ENCODE measurements around the gene ENTPD6.

ENTPD6 gene

DNA sequence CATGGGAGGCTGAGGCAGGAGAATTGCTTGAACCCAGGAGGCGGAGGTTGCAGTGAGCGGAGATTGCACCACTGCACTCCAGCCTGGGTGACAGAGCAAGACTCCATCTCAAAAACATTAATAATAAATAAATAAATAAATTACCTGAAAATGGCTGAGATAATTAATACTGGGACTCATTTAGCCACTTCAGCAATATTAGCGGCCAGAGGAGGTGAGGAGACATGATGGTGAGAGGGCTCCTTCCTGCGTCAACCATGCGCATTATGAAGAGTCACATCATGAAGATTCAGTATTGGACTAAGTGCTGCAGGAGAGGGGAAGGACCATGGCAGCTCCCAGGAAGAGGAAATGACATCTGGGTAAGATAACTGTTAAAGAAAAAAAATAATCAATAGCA, 49.5 kb downstream of the ENTPD6 start:
- DNase-seq: no peak

DNA sequence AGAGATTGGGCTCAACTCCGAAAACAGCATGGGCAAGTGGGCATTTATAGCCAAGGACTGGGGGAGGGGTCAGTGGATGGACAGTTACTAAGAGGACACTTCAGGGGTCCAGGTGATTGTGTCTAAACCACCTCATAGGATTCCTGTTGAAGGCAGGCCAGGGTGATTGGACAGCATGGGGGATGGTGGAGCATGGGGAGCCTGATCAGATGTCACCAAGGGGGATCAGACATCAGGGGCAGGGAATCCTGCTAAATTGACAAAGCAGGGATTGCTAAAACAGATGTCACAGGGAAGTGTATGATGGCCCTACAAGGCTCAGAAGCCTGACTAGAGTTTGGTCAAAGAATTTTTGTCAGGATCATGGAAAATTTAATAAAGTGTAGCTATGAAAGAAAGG, 49.9 kb downstream of the ENTPD6 start:
- DNase-seq: peak; percentile 36 to 49

DNA sequence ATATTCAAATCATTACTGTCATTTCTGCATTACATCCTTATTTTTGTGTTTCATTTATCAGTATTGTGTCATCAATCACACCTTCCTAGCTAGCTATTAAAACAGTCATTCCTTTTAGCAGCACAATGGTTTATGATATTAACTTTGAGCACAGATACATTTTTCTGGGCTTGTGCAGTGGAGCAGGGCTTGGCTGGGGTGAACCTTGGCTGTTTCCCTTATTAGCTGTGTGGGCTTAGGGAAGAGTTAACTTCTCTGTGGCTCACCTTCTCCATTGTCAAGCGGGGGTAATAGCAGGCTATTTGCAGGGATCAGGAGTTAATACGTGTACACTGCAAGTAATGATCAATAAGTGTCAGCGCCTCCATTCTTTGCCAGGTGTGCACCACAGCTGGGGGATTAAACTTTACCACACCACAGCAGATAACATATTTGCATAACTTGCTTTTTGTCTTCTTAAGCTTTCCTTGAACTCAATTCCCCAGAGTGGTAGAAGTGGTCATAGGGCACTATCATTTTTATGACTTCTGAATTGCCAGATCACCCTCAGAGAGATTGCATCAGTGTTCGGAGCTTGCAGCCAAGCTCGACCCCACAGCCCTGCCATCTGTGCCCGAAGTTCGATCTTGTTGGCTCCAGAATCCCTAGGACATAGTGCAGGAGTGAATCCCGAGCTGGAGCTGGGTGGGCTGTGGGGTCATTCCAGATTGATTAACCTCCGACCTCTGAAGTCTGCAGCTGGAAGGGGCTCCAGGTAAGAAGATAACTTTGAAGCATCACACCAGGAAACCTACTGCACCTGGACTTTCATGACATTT, 50.9 kb downstream of the ENTPD6 start:
- DNase-seq: no peak

DNA sequence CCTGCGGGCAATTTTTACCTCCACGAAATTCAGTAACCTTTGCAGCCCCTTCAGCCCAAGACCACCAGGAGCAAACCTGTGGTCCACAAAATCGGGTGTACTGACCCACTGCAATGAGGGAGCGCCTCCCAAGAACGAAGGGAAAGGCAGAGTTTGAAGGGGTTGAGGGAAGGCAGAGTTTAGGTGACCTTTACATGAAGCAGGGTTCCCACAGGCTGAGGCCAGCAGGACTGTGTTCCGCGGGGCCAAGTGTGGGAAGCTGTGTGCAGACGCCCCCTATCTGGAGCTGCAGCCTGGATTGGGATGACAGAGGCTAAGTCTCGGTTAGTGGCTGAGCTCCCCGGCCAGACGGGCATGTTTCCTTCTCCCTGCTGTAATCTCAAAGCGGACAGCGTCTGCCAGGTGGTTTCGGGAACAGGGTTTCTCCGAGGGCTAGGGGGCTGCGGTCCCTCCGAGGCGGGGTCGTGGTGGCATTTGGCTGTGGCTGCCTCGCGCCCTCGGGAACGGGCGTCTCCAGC, 51.5 kb downstream of the ENTPD6 start:
- DNase-seq: peak; percentile 65 to 81

DNA sequence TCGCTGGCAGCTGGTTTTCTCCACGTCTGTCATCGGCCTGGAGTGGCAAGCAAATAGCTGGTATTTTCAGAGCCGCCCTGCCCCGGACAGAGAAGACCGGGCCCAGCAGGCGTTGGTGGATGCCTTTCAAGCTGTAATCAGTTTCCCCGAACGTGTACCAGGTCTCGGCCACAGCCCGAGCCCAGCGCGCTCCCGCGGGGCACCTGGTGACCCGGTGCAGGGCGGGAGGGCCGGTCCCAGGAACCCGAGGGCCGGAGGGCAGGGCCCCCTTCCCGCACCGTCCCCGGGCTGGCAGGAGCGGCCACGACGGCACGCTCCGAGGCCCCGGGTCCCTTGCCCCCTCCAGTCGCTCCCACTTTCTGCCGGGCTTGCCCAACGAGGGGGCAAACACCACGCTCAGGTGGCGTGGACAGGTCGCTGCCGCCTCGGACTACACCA, 52.0 kb downstream of the ENTPD6 start:
- DNase-seq: no peak

DNA sequence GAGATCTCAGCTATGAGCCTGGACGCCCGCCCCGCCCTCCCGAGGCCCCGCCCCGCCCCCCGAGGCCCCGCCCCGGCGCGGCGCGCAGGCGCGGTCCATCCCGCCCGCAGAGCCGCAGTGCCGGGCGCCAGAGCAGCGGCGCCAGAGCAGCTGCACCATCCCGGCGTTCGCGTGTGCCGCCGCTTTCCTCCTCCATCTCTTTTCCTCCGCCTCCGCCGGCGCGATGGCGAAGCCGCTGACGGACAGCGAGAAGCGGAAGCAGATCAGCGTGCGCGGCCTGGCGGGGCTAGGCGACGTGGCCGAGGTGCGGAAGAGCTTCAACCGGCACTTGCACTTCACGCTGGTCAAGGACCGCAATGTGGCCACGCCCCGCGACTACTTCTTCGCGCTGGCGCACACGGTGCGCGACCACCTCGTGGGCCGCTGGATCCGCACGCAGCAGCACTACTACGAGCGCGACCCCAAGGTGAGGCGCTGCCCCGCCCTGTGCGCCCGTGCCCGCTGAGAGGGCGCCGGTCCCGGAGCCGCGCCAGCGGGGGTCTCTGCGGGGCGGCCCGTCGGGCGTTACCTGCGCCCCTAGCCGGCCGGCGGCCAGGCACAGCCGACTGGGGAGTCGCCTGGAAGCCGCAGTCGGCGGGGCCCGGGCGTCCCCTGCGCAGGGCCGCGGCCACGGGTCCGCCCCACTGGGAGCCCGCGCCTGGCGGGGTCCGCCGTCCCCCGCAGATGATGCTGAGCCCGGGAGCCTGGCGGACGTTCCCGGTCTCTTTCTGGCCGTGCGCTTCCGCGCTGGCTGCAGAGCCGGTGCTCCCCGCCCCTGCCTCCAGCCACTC, 52.7 kb downstream of the ENTPD6 start, which contains the start of gene PYGB:
TSS of gene PYGB (plus strand) at position 130 of the 830 bp plus-strand sequence. CDS start at position 224, 94 bp downstream.
- peak; percentile 58 to 76 for DNase-seq

DNA sequence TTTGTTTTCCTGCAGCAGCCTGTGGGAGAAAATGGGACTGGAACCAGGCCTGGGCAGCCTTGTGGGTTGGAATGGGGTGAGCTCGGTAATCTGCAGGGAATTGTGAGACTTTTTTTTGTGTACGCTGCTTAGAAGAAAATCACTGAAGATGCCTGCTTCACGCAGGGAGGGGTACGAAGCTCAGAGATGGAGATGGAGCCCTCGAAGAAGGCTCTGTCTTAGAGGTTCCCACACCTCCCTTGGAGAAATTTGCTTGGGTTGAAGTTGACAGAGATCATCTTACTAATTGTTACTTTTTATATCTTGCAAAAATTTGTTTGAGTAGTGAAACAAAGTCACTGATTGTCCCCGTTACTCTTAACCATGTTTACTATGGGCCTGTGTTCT, 53.3 kb downstream of the ENTPD6 start:
- no peak for DNase-seq

DNA sequence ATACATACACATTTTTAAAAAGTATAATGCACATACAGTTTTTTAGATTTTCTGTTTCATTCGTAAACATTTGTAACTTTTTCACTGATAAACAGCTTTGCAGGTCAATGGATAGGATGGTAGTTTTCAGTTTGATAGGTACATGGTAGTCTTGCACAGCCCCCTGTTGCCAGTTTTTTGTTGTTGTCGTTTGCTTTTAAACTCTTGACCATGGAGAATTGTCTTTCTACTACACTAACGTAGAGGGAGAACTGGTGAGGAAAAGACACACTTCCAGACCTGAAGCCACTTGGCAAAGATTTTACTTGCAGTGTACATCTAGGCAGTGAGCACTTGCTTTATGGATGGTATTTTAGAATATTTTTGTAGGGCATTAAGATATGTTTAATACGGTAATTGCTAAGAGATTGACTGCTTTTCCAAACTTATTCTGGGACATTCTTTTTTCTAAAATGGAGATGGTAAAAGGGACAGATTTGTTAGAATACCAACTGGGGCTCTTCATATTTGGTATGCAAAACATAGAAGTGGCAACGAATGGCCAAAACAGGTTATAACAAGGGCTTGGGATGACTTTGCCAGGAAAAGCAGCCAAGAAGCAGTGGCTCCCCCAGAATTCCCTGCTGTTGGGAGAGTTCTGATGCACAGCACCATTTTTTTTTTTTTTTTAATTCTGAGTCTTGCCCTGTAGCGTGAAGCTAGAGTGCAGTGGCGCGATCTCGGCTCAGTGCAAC, 53.9 kb downstream of the ENTPD6 start:
- DNase-seq: no peak

DNA sequence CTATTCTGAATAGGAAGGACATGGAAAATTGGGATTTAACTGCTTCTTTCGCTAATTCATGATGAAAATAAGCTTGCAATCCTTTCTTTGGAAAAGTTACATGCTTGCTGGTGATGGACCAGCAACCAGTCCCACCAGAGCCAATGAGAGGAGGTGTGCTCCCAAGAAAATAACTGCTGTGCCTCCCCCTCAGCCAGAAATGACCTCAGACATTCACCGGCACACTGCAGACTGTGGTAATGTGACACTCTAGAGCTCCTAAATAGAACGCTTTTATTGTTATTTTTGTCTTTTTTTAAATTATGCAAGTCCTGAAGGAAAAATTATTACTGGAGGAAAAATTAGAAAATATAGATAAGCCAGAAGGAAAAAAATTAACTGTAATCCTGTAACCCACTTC, 55.0 kb downstream of the ENTPD6 start:
- DNase-seq: no peak

DNA sequence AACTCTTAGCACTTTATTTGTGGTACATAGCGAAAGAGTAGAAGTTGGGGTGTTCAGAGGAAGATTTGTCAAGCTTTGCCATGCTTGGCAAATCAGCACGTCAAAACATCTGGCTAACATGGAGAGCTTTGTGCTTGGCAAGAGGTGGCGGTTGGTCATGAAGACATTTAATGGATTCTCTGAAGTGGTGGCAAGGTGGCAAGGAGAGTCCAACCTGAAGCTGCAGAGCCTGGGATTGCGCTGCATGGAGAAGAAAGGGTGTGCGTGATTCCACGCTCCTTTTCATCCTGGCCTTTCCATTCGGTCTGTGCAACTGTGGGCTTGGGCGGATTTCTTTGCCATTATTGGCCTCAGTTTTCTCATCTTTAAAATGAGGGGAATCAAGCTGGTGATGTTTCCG, 55.5 kb downstream of the ENTPD6 start:
- DNase-seq: no peak

DNA sequence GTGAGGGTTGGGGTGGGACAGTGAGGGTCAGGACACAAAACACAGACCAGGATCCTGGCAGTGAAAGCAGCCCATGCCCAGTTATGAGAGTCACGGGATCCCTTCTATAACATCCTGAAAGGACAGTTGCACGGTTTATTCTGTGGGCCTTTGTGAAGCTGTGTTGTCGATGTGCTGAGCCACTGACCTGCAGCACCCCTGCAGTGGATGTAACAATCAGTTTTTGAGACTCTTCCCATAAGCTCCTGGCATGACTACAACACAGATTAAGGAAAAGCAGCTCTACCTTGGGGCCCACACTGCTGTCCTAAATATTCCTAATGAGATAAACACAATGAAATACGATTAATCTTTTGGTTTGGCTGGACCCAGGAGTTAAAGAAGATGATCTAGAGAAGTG, 56.0 kb downstream of the ENTPD6 start:
- DNase-seq: no peak

DNA sequence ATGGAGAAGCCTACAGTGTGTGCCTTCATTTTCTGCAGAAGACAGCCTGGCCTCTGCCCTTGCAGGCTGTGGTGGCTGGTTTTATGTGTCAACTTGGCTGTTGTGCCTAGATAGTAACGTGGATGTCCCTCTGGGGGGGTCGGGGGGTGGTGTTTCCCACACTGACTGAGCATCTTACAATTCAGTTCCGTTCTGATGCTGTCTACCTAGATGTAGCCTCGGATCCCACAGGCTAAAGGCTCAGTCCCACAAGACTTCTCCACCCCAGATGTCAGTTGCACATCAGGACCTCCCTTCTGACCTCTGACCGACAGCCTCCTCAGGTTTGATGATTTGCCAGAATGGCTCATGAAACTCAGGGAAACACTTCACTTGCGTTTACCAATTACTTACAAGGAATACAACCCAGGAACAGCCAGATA, 56.7 kb downstream of the ENTPD6 start:
- no peak for DNase-seq

DNA sequence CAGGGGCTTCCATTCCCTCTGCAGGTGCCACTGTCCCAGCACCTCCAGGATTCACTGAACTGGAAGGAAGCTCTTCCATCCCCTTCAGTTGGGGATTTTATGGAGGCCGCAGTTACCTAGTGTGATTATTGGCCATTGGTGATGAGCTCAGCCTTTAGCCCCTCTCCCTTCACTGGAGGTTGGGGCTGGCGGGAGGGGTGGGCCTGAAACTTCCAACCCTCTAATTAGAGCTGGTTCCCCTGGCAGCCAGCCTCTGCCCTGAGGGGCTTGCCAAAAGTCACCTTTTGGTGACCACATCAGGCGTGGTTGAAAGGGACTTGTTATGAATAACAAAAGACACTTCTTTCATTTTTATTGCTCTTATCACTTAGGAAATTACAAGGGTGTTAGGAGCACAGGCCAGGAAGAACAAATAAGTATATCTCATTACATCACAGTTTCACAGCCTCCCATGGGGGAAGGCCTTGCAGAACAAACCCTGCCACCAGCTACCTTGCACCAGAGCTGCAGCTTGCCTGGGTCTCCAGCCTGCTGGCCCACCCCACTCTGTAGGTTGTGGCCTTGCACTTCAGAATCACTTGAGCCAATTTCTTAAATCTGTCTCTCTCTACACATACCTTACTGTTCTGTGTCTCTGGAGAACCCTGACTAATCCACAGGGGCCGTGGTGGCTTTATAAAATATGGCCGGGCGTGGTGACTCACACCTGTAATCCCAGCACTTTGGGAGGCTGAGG, 57.3 kb downstream of the ENTPD6 start:
- DNase-seq: no peak

DNA sequence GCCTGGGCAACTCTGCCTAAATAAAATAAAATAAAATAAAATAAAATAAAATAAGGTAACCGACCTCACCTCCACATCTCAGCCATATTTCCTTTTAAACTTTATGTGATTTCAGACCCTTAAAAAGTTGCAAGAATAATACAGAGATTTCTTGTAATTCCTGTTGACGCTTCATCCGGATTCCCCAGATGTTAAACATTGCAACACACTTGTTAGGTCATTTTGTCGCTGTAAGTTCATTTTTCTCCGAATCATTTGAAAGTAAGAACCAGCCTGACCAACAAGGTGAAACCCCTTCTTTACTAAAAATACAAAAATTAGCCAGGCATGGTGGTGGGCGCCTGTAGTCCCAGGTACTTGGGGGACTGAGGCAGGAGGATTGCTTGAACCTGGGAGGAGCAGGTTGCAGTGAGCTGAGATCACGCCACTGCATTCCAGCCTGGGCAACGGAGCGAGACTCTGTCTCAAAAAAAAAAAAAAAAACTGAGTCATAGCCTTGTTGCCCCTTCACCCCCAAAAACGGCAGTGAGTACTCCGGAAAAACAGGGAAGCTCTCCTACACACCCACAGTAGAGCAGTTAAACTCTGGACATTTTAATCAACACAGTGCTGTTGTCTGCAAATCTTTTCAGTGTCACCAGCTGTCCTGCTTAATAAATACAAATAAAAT, 58.2 kb downstream of the ENTPD6 start:
- DNase-seq: no peak

DNA sequence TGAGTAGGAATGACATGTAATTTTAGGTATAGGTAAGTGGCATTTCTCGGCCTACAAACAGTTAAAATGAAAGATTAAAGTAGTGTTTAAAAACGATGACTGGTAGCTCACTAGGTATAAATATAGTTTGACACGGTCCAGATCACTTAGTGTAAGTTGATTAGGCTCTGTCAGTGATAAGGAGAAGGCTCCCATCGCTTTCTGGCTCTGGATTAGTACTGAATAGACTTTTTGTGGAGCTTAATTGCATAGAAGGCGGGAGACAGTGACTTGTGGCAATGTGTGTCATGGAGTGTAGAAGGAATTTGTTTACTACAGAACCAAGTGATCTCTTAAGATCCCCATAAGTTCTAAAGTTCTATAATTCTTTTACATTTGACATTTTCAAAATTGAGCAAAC, 59.1 kb downstream of the ENTPD6 start:
- DNase-seq: no peak

DNA sequence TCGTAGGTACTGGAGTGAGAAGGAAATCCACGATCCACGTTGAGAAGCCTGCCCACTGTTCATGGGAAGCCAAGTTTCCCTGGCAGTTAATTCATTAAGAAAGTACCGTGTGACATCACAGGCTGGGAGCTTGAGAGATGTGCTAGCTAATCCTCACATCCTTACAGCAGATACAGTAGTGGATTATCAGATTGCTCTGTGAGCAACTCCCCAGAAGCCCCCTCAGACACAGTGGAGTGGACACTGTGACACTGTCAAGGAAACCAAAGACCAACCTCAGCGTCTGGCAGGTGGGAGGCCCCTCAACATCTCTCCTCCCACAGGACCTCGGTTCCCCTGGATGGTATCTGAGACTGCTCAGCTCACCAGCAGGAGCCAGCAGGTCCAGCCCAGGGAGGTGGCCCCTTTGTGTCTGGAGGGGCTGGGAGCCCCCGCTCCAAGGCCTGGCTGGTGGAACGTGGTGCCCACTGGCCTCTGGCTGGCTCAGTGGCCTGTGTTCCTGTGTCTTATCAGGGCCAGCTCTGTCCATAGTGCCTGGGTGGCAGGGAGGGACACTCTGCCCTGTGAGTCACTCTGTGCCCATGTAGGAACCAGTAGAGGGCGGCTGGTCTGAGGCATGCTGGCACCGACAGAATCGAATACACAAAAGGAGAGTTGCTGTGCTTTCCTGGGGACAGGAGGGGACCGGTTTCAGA, 59.6 kb downstream of the ENTPD6 start:
- DNase-seq: no peak

DNA sequence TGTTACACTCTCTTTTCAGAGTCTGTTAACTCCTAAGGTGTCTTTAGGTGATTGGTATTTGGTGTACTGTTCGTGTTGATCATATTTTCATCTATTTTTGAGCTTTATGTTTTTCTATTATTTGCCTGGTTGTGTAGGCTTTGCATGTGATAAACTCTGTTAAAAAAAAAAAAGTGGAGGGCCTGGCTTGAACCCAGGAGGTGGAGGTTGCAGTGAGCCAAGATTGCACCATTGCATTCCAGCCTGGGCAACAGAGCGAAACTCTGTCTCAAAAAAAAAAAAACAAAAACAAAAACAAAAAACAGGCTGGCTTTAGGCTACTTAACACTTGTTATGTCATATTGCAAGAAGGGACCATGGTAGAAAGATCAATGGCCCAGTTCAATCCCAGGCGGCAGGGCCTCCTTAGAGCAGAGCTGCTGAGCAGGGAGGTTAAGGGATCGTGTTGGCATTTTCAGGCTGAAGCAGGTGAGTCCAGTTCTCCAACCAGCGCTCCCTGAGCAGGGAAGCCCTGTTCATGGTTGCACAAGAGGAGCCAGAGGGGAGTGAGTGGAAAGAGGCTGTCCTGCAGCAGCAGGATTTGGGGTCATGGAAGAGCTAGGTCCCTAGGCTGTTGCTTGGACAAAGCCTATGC, 60.8 kb downstream of the ENTPD6 start:
- DNase-seq: no peak

DNA sequence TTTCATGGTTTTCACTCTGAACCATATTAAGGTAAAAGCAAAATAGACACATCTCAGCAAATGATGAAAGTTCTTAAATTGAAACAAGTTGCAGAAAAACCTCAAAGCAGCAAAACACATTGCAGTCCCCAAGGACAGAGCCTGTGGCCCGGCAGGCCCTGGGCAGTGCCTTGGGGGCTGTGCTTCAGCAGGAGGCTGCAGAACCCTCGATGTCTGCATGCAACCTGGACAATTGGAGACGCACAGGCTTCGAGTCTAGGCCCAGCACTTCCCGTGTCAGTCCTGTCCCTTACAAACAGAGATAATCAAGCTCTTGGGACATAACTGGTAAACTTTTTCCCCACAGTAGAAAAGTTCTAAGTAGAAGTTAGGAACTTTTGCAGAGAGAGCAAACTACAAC, 61.6 kb downstream of the ENTPD6 start:
- DNase-seq: no peak

DNA sequence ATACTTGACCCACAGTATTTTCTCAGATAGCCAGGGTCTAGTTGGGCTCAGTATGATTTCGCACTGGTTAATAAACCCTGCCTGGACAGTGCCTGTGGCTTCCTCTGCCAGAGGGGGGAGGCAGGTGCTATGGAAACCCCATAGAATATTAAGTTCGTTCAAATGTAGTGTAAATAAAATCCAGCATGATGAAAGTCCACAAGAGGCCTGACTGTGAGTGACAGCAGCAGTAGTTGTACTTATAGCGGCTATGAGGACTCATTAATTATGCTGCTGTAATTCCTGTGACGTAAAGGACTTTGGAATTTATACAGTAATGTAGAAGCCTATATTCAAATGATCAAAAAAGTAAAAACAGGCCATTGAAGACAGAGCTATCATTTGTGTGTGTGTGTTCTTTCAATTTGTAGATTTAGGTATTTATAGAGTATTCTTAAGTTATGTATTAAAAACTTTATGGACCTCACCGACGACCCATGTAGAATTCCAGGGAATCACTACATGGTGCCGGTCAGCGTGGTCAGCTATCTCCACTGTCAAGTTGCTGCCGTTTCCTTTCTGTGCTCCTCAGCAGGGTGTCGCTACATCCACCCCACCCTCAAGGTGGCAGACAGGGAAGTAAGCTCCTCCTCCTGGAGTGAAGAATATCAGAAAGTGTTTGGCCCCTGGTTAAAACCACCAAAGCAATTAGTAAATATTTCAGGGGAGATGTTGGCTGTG, 62.4 kb downstream of the ENTPD6 start:
- no peak for DNase-seq

DNA sequence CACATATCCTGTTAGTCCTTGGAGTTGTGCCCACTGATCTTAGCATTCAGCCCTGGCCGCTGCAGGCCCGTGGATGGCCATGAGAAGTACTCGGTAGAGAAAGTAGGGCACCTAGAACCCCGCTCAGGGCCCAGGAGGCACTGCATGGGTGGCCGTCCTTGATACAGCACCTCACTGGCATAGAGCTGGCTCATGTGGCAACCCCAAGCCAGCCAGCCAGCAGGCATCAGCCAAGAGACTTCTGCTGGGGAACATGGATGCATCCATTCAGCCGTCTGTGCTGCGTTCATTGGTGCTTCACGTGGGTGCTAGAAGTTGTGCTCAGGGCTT, 62.9 kb downstream of the ENTPD6 start:
- no peak for DNase-seq

Measured in NCI-H524 (cell line).